Stomach (tissue), 9 donors: ENCODE measurements around the gene LY6G5C. TPM values are rescaled to one million over a fixed set of nuclear protein-coding genes. Genes with fewer than 3 reads are reported as not detected.

Experiments used
- DNase-seq, 2 donors: peaks; one replicate each; pipeline versions ENCODE4 v3.0.0 to v3.0.0-alpha.2; 2013 to 2019
- H3K27ac ChIP-seq, 5 donors: fragments of 200-600 bp in 4 of 5; sonication (generic) in 4 of 5; one replicate each; pipeline ENCODE4 v1.5.1; 2013 to 2019; ENCODE audit warnings: mild to moderate bottlenecking in 1 of 5, moderate library complexity in 1 of 5
- H3K27me3 ChIP-seq, 3 donors: fragments of 200-600 bp; sonication (generic); one replicate each; pipeline ENCODE4 v1.5.1; 2017 to 2019; ENCODE audit warnings: mixed run types in 1 of 3
- H3K36me3 ChIP-seq, 4 donors: fragments of 200-600 bp; sonication (generic); 1 replicate in 3 of 4; 2 replicates in 1 of 4; pipeline ENCODE4 v1.5.1; 2016 to 2019
- H3K4me1 ChIP-seq, 4 donors: fragments of 200-600 bp; sonication (generic); one replicate each; pipeline ENCODE4 v1.5.1; 2016 to 2019
- H3K4me3 ChIP-seq, 4 donors: fragments of 200-600 bp; sonication (generic) in 3 of 4; one replicate each; pipeline ENCODE4 v1.5.1; 2016 to 2019; ENCODE audit warnings: mild to moderate bottlenecking in 1 of 4
- H3K9me3 ChIP-seq, 4 donors: fragments of 200-600 bp; sonication (generic); one replicate each; pipeline ENCODE4 v1.5.1; 2016 to 2019
- EP300 ChIP-seq: sonication (generic); formaldehyde crosslinking; IDR thresholded peaks from one replicate; pipeline ENCODE4 v1.6.1; 2017; ENCODE audit warnings: antibody characterized with exemption
- POLR2A ChIP-seq, 4 donors: fragments of 450-650 bp; IDR thresholded peaks; one replicate each; pipeline ENCODE4 v1.6.1; 2016; ENCODE audit warnings: antibody characterized with exemption in 4 of 4, control low read depth in 2 of 4, mild to moderate bottlenecking in 1 of 4, moderate library complexity in 1 of 4
- POLR2AphosphoS5 ChIP-seq, 3 donors: sonication (generic); formaldehyde crosslinking; IDR thresholded peaks; one replicate each; pipeline ENCODE4 v1.6.1; 2016; ENCODE audit warnings: antibody characterized with exemption in 3 of 3
- WGBS, 5 donors: extraction: QIAGEN DNeasy Blood & Tissue Kit in 3 of 5; methylation state at CpG; one replicate each; pipeline versions ENCODE4 v1.1.5 to v1.1.7; 2013 to 2018; 5-methylcytosine and 5-hydroxymethylcytosine counted together
- intact Hi-C: fragments of 100-400 bp; cut with DNase I; formaldehyde crosslinking; loops from one replicate; pipeline ENCODE4 v1.15.1; 2023; ENCODE audit warnings: low total_unique reads
- polyA plus RNA-seq, 3 donors: library from polyadenylated mRNA; stranded (reverse); fragments of 200-250 nt; gene quantifications; one replicate each; pipeline ENCODE4 v1.2.3, GENCODE V29; 2013
- total RNA-seq, 5 donors: library from RNA; depleted of rRNA; stranded (reverse); fragments of >200 nt; gene quantifications; one replicate each; pipeline versions ENCODE4 v1.1.0 to v1.2.3, GENCODE V29; 2014 to 2016
- TF ChIP-seq, protein P1 (sequence below), 7 experiments: fragments of 450-650 bp in 4 of 7; fragments of 200-600 bp in 3 of 7; sonication (generic) in 3 of 7; IDR thresholded peaks; one replicate each; pipeline ENCODE4 v1.5.1; 2016 to 2019; ENCODE audit warnings: antibody characterized with exemption in 7 of 7, control low read depth in 2 of 7, mild to moderate bottlenecking in 1 of 7
- donor health status: healthy with polysubstance abuse.
- donor health status: Bipolar disorder and iron deficiency.
- donor health status: healthy.

Gene LY6G5C
- total and polyA plus RNA-seq, 8 donors = 1.8 to 4.9 (median 2.7) TPM; not detected in 5

DNA sequence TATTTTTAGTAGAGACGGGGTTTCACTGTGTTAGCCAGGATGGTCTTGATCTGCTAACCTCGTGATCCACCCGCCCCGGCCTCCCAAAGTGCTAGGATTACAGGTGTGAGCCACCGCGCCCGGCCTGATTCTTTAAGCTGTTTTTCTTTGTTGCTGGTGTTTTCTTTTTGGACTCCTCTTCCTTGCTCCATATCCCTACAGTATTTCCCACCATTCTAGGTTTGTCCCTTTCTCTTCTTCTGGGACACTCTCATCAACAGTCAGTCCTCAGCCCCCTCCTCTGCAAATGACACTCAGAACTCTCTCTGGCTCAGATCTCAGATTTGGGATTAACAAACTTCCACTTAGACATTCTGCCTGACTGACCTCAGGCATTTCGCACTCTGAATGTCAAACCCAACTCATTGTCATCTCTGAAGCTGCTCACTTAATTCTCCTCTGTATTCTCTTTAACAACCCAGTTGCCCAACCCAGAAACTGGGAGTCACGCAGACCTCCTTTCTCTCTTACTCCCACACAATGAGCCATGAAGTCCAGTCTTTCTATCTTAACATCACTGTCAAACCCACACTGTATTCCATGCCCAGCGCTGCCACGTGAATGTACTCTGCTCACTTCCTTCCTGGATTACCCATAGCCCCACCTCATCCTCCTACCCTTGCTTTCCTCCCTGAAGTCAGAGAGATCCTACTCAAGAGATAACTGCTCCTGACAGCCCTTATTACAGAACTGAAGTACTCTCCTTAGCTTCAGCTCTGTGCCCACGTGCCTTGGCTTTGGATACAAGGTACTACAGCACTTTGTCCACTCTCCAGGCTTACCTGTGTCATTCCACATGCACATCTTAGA lies 44.9 kb upstream of the LY6G5C start:
- no peaks in the 10 kb centered on the region for H3K9me3 ChIP-seq
- WGBS, 5 donors = 80 to 89% (median 87%) methylated on average over 12 of the region's 12 CpGs

DNA sequence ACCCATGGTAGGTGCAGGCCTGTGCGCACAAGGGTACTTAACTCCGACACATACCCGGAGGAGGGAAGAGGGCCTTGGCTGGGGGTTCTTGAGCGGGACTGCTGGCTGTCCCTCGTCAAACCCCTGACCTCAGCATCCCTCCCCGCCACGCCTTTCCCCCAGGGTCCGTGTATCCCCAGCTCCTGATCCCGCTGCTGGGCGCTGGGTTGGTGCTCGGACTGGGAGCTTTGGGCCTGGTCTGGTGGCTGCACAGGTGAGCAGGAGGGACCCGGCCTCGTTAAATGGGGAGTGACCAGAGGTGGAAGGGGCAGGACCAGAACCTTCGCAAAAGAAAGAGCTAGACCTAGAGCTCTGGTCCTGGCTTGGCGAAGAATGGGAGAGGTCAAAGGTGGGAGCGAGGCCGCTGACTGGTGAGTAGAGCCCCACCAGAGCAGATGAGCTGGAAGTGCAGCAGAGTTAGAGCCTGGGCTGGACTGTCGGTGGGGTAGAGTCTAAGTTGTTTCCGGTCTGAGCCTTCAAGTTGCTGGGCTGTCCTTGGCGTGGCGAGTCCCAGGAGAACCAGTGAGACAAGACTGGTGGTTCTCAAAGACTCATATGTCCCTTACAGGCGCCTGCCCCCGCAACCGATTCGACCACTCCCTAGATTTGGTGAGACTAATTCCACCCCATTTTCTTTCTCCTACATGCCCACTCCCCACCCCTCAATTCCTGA lies 43.3 kb upstream of the LY6G5C start:
- Histone ChIP-seq H3K4me1 (peaks cover 13 to 34% (median 18%) of the 10 kb centered on the region in 4 donors), H3K27me3 (no peaks in the 10 kb centered on the region), H3K36me3 (peaks cover 10 to 34% (median 28%) of the 10 kb centered on the region in 4 donors), H3K9me3 (no peaks in the 10 kb centered on the region), H3K4me3 (no peak overlapping the region), H3K27ac (no peak overlapping the region)
- TF ChIP-seq POLR2AphosphoS5 (IDR thresholded peaks at IDR 0.05) (no peak), EP300 (no peak), POLR2A (IDR thresholded peaks at IDR 0.05) (no peak)
- TF ChIP-seq, protein P1, sequence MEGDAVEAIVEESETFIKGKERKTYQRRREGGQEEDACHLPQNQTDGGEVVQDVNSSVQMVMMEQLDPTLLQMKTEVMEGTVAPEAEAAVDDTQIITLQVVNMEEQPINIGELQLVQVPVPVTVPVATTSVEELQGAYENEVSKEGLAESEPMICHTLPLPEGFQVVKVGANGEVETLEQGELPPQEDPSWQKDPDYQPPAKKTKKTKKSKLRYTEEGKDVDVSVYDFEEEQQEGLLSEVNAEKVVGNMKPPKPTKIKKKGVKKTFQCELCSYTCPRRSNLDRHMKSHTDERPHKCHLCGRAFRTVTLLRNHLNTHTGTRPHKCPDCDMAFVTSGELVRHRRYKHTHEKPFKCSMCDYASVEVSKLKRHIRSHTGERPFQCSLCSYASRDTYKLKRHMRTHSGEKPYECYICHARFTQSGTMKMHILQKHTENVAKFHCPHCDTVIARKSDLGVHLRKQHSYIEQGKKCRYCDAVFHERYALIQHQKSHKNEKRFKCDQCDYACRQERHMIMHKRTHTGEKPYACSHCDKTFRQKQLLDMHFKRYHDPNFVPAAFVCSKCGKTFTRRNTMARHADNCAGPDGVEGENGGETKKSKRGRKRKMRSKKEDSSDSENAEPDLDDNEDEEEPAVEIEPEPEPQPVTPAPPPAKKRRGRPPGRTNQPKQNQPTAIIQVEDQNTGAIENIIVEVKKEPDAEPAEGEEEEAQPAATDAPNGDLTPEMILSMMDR (IDR thresholded peaks at IDR 0.05) = no peak
- no peak for DNase-seq
- WGBS, 5 donors = 89 to 90% (median 89%) methylated on average over 21 to 25 of the region's 25 CpGs
- intact Hi-C loops = no loop called here

More for the DNA sequence above, 44.9 kb upstream of the LY6G5C start:
- TF ChIP-seq EP300 (no peak), POLR2AphosphoS5 (IDR thresholded peaks at IDR 0.05) (no peak)
- peaks cover 20 to 43% (median 29%) of the 10 kb centered on the region in 4 donors for H3K4me1 ChIP-seq
- DNase-seq = no peak
- intact Hi-C loops = no loop called here
- no peak overlapping the region for H3K27ac ChIP-seq
- H3K4me3 ChIP-seq = no peak overlapping the region
- H3K36me3 ChIP-seq = peaks cover 14 to 37% (median 31%) of the 10 kb centered on the region in 4 donors
- no peaks in the 10 kb centered on the region for H3K27me3 ChIP-seq

DNA sequence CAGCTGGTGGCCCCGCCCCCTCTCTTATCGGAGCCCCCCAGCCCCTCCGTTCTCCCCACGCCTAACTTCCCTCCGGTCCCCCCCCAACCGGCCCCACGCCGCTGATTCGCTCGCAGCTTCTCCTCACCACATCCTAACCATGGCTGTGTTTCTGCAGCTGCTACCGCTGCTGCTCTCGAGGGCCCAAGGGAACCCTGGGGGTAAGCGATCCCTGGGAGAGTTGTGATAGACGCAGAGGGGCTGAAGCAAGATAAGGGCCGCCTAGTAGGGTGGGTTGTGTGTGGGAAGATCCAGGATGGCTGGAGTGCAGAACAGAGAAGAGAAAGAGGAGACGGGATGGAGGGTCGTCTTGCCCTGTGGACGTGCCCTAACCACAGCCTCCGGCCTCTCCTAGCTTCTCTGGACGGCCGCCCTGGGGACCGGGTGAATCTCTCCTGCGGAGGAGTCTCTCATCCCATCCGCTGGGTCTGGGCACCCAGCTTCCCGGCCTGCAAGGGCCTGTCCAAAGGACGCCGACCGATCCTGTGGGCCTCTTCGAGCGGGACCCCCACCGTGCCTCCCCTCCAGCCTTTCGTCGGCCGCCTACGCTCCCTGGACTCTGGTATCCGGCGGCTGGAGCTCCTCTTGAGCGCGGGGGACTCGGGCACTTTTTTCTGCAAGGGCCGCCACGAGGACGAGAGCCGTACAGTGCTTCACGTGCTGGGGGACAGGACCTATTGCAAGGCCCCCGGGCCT lies 42.5 kb upstream of the LY6G5C start, which contains the start of gene MPIG6B:
MPIG6B (plus strand) TSS at position 129 of the 735 bp plus-strand sequence; CDS start at position 140, 11 bp downstream.
- H3K4me3 ChIP-seq = no peak within 1 kb of the TSS
- intact Hi-C loops = no loop called here
- peaks cover 10 to 32% (median 27%) of the 10 kb centered on the region in 4 donors for H3K36me3 ChIP-seq
- no peaks in the 10 kb centered on the region for H3K9me3 ChIP-seq
- H3K27ac ChIP-seq = no peak within 1 kb of the TSS
- WGBS, 5 donors = 76 to 83% (median 78%) methylated on average over 32 to 46 of the region's 46 CpGs
- TF ChIP-seq, protein P1 (IDR thresholded peaks at IDR 0.05) = no peak
- TF ChIP-seq POLR2A (IDR thresholded peaks at IDR 0.05) = no peak
- TF ChIP-seq EP300 = no peak
- TF ChIP-seq POLR2AphosphoS5 (IDR thresholded peaks at IDR 0.05) = no peak
- no peaks in the 10 kb centered on the region for H3K27me3 ChIP-seq
- no peak for DNase-seq
- peaks cover 5 to 34% (median 12%) of the 10 kb centered on the region in 4 donors for H3K4me1 ChIP-seq

DNA sequence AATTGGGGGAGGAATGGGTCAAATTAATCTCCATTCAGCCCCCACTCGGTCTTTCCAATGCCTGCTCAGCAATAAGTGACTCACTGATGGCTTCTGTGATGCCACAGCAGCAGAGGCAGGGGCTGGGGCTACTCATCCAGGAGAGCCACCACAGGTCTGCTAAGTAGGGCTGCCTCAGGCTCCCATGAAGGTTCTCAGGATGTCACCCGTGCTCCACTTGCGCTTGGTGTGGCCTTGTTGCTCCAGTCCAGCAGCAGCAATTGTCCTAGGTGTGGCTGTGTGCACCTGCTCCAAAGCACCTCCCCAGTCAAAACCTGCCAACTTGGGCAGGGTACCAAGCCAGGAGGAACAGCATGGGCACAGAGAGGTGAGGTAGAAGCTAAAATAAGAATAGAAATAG lies 41.3 kb upstream of the LY6G5C start:
- intact Hi-C loops = no loop called here
- peaks cover 0 to 29% (median 13%) of the 10 kb centered on the region in 4 donors for H3K4me1 ChIP-seq
- TF ChIP-seq POLR2A (IDR thresholded peaks at IDR 0.05) (no peak), EP300 (no peak), POLR2AphosphoS5 (IDR thresholded peaks at IDR 0.05) (no peak)
- TF ChIP-seq, protein P1 (IDR thresholded peaks at IDR 0.05) = no peak
- H3K9me3 ChIP-seq = no peaks in the 10 kb centered on the region
- H3K4me3 ChIP-seq = no peak overlapping the region
- H3K27me3 ChIP-seq = no peaks in the 10 kb centered on the region
- WGBS, 5 donors = 82 to 92% (median 88%) methylated on average over 3 of the region's 3 CpGs
- DNase-seq = no peak
- no peak overlapping the region for H3K27ac ChIP-seq
- H3K36me3 ChIP-seq = peaks cover 7 to 20% (median 18%) of the 10 kb centered on the region in 4 donors
